GM12878 (cell line): ENCODE measurements around the gene LEMD3.

Experiments
- CBX5 ChIP-seq: sonication (generic); IDR thresholded peaks from 2 replicates; pipeline ENCODE4 v1.6.1; 2016; ENCODE audit warnings: low read depth, moderate library complexity, mild to moderate bottlenecking, inconsistent platforms
- MEF2A ChIP-seq: IDR thresholded peaks from 2 replicates; pipeline ENCODE4 v1.6.1; 2011; ENCODE audit warnings: low read depth, mild to moderate bottlenecking, low read length, moderate library complexity; ENCODE audit not compliant: insufficient read depth
- NR2F1 ChIP-seq: fragments of 450-650 bp; conservative IDR thresholded peaks from 2 replicates; pipeline ENCODE4 v1.6.1; 2017; ENCODE audit warnings: mild to moderate bottlenecking
- POLR2A ChIP-seq: IDR thresholded peaks from 2 replicates; pipeline ENCODE4 v1.6.1; 2011; ENCODE audit warnings: low read depth, mild to moderate bottlenecking, low read length
- RCOR1 ChIP-seq: conservative IDR thresholded peaks from 2 replicates; pipeline ENCODE4 v1.6.1; 2012; ENCODE audit warnings: low read depth, low read length, improper control_type of control experiment
- RFX5 ChIP-seq: IDR thresholded peaks from 2 replicates; pipeline ENCODE4 v1.6.1; 2011; ENCODE audit warnings: low read depth, low read length, improper control_type of control experiment
- SMAD1 ChIP-seq: fragments of 450-650 bp; IDR thresholded peaks from 2 replicates; pipeline ENCODE4 v1.6.1; 2018; ENCODE audit warnings: mild to moderate bottlenecking, low read depth; ENCODE audit not compliant: partially characterized antibody
- TF ChIP-seq, protein P1 (sequence below): fragments of 450-650 bp; IDR thresholded peaks from 2 replicates; pipeline ENCODE4 v1.6.1; 2016; ENCODE audit warnings: mild to moderate bottlenecking
- TF ChIP-seq, protein P2 (sequence below): IDR thresholded peaks from 2 replicates; pipeline ENCODE4 v1.6.1; 2012; ENCODE audit warnings: low read depth, low read length, improper control_type of control experiment
- TF ChIP-seq, protein P3 (sequence below): fragments of 450-650 bp; IDR thresholded peaks from 2 replicates; pipeline ENCODE4 v1.6.1; 2016; ENCODE audit warnings: mild to moderate bottlenecking, moderate library complexity, borderline replicate concordance
- TF ChIP-seq, protein P4 (sequence below), 3 experiments: IDR thresholded peaks in 2 of 3; conservative IDR thresholded peaks in 1 of 3; 2 replicates each; pipeline ENCODE4 v1.5.1; 2011; ENCODE audit warnings: low read depth in 3 of 3, low read length in 3 of 3, mild to moderate bottlenecking in 3 of 3, control low read depth in 2 of 3, moderate library complexity in 2 of 3, inconsistent platforms in 1 of 3, mixed read lengths in 1 of 3; ENCODE audit not compliant: control insufficient read depth in 2 of 3, insufficient read depth in 1 of 3; ENCODE audit errors: extremely low read depth in 1 of 3

DNA sequence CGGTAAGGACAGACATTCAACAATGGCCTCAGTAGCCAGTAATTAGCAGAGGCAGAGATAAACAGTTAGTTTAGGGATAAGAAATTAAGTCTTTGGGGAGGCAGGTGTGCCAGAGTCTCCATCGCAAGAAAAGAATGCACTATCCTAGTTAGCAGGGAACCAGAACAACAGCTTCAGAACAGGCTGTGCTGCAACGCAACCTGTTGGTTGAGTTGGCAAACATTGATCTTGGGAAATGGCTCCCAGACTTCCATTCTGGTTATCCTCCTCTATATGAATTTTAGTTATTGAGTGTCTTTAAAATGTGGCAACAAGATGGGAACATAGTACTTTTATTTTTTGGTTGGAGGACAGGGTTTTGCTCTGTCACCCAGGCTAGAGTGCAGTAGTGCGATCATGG lies 12.3 kb upstream of the LEMD3 start:
- TF ChIP-seq, protein P1, sequence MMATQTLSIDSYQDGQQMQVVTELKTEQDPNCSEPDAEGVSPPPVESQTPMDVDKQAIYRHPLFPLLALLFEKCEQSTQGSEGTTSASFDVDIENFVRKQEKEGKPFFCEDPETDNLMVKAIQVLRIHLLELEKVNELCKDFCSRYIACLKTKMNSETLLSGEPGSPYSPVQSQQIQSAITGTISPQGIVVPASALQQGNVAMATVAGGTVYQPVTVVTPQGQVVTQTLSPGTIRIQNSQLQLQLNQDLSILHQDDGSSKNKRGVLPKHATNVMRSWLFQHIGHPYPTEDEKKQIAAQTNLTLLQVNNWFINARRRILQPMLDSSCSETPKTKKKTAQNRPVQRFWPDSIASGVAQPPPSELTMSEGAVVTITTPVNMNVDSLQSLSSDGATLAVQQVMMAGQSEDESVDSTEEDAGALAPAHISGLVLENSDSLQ = no peak
- TF ChIP-seq MEF2A (no peak), NR2F1 (no peak), CBX5 (no peak), POLR2A (no peak), RCOR1 (no peak), SMAD1 (no peak), RFX5 (no peak)
- TF ChIP-seq, protein P2, sequence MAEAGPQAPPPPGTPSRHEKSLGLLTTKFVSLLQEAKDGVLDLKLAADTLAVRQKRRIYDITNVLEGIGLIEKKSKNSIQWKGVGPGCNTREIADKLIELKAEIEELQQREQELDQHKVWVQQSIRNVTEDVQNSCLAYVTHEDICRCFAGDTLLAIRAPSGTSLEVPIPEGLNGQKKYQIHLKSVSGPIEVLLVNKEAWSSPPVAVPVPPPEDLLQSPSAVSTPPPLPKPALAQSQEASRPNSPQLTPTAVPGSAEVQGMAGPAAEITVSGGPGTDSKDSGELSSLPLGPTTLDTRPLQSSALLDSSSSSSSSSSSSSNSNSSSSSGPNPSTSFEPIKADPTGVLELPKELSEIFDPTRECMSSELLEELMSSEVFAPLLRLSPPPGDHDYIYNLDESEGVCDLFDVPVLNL = no peak
- TF ChIP-seq, protein P3, sequence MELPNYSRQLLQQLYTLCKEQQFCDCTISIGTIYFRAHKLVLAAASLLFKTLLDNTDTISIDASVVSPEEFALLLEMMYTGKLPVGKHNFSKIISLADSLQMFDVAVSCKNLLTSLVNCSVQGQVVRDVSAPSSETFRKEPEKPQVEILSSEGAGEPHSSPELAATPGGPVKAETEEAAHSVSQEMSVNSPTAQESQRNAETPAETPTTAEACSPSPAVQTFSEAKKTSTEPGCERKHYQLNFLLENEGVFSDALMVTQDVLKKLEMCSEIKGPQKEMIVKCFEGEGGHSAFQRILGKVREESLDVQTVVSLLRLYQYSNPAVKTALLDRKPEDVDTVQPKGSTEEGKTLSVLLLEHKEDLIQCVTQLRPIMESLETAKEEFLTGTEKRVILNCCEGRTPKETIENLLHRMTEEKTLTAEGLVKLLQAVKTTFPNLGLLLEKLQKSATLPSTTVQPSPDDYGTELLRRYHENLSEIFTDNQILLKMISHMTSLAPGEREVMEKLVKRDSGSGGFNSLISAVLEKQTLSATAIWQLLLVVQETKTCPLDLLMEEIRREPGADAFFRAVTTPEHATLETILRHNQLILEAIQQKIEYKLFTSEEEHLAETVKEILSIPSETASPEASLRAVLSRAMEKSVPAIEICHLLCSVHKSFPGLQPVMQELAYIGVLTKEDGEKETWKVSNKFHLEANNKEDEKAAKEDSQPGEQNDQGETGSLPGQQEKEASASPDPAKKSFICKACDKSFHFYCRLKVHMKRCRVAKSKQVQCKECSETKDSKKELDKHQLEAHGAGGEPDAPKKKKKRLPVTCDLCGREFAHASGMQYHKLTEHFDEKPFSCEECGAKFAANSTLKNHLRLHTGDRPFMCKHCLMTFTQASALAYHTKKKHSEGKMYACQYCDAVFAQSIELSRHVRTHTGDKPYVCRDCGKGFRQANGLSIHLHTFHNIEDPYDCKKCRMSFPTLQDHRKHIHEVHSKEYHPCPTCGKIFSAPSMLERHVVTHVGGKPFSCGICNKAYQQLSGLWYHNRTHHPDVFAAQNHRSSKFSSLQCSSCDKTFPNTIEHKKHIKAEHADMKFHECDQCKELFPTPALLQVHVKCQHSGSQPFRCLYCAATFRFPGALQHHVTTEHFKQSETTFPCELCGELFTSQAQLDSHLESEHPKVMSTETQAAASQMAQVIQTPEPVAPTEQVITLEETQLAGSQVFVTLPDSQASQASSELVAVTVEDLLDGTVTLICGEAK = no peak
- TF ChIP-seq, protein P4, sequence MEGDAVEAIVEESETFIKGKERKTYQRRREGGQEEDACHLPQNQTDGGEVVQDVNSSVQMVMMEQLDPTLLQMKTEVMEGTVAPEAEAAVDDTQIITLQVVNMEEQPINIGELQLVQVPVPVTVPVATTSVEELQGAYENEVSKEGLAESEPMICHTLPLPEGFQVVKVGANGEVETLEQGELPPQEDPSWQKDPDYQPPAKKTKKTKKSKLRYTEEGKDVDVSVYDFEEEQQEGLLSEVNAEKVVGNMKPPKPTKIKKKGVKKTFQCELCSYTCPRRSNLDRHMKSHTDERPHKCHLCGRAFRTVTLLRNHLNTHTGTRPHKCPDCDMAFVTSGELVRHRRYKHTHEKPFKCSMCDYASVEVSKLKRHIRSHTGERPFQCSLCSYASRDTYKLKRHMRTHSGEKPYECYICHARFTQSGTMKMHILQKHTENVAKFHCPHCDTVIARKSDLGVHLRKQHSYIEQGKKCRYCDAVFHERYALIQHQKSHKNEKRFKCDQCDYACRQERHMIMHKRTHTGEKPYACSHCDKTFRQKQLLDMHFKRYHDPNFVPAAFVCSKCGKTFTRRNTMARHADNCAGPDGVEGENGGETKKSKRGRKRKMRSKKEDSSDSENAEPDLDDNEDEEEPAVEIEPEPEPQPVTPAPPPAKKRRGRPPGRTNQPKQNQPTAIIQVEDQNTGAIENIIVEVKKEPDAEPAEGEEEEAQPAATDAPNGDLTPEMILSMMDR (IDR thresholded peaks at IDR 0.05 in 2 of 3, conservative IDR thresholded peaks at IDR 0.05 in 1 of 3; ENCODE audit: control insufficient read depth in 2 of 3, extremely low read depth in 1 of 3, insufficient read depth in 1 of 3, low read depth in 3 of 3, low read length in 3 of 3) = no peak
